ENCODE results near the gene ANAPC15. TPM values are rescaled to one million over a fixed set of nuclear protein-coding genes. Genes with fewer than 3 reads are reported as not detected.
A peak's percentile ranks its signal among the peaks of the same experiment; 100 is the strongest.

ANAPC15 gene
- total and polyA plus RNA-seq, 2 of the 13 experiments (the other 11 are each of a cell fraction or from before 2014, with no cell fraction given) = 18.8 to 25.7 TPM

- no peak; the same call in 1 of the 2 replicates for TF ChIP-seq STAT6 (CRISPR knock-in tag; IDR thresholded peaks at IDR 0.05; ENCODE audit: borderline replicate concordance)
- TF ChIP-seq ZBTB1 (CRISPR knock-in tag; IDR thresholded peaks at IDR 0.05; ENCODE audit: borderline replicate concordance) = no peak
- TF ChIP-seq CC2D1A (CRISPR knock-in tag; IDR thresholded peaks at IDR 0.05) = no peak
- TF ChIP-seq ZNF343 (CRISPR knock-in tag; IDR thresholded peaks at IDR 0.05) = no peak
- TF ChIP-seq ZNF337 (CRISPR knock-in tag; IDR thresholded peaks at IDR 0.05; ENCODE audit: borderline replicate concordance, low read depth) = no peak
- peak; percentile 80 for TF ChIP-seq ZFY (CRISPR knock-in tag; IDR thresholded peaks at IDR 0.05)
- no peak for TF ChIP-seq PPARG (CRISPR knock-in tag; conservative IDR thresholded peaks at IDR 0.05)
- peak; percentile 90 for TF ChIP-seq NR2C2 (CRISPR knock-in tag; IDR thresholded peaks at IDR 0.05; ENCODE audit: borderline replicate concordance)
- TF ChIP-seq, protein P1, sequence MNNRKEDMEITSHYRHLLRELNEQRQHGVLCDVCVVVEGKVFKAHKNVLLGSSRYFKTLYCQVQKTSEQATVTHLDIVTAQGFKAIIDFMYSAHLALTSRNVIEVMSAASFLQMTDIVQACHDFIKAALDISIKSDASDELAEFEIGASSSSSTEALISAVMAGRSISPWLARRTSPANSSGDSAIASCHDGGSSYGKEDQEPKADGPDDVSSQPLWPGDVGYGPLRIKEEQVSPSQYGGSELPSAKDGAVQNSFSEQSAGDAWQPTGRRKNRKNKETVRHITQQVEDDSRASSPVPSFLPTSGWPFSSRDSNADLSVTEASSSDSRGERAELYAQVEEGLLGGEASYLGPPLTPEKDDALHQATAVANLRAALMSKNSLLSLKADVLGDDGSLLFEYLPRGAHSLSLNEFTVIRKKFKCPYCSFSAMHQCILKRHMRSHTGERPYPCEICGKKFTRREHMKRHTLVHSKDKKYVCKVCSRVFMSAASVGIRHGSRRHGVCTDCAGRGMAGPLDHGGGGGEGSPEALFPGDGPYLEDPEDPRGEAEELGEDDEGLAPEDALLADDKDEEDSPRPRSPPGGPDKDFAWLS (CRISPR knock-in tag; IDR thresholded peaks at IDR 0.05; ENCODE audit: borderline replicate concordance) = no peak
- peak; percentile 86 for TF ChIP-seq ARID4A (CRISPR knock-in tag; IDR thresholded peaks at IDR 0.05; ENCODE audit: borderline replicate concordance)
- 0 out of 2 replicates have a peak, but pooled peaks have one; percentile 45 for TF ChIP-seq POGZ (CRISPR knock-in tag; IDR thresholded peaks at IDR 0.05)
- TF ChIP-seq, protein P2, sequence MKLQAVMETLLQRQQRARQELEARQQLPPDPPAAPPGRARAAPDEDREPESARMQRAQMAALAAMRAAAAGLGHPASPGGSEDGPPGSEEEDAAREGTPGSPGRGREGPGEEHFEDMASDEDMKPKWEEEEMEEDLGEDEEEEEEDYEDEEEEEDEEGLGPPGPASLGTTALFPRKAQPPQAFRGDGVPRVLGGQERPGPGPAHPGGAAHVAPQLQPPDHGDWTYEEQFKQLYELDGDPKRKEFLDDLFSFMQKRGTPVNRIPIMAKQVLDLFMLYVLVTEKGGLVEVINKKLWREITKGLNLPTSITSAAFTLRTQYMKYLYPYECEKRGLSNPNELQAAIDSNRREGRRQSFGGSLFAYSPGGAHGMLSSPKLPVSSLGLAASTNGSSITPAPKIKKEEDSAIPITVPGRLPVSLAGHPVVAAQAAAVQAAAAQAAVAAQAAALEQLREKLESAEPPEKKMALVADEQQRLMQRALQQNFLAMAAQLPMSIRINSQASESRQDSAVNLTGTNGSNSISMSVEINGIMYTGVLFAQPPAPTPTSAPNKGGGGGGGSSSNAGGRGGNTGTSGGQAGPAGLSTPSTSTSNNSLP (IDR thresholded peaks at IDR 0.05; ENCODE audit: low read depth, low read length) = no peak
- no peak for TF ChIP-seq KDM2A (CRISPR knock-in tag; IDR thresholded peaks at IDR 0.05; ENCODE audit: borderline replicate concordance, low read depth)
- TF ChIP-seq SNRNP70 (IDR thresholded peaks at IDR 0.05; ENCODE audit: low read depth, low read length) = no peak
- TF ChIP-seq ZNF616 (CRISPR knock-in tag; IDR thresholded peaks at IDR 0.05; ENCODE audit: low read depth) = no peak
- no peak for TF ChIP-seq ATF7 (IDR thresholded peaks at IDR 0.05)
- TF ChIP-seq ATF7 (CRISPR knock-in tag; IDR thresholded peaks at IDR 0.05) = no peak
Measured at GRCh38 chr11:72080326-72081183, 31.9 kb downstream of the ANAPC15 start, which contains the start of the genes LRRC51 and NUMA1 (continued).
